Ishikawa (cell line): ENCODE results near the gene CEP112.

Experiments
- CEBPB ChIP-seq: IDR thresholded peaks from 2 replicates; pipeline ENCODE4 v1.6.1; 2012
- CREB1 ChIP-seq: IDR thresholded peaks from 2 replicates; pipeline ENCODE4 v1.6.1; 2012; ENCODE audit warnings: low read depth
- EGR1 ChIP-seq: IDR thresholded peaks from 2 replicates; pipeline ENCODE4 v1.6.1; 2012
- EP300 ChIP-seq: IDR thresholded peaks from 2 replicates; pipeline ENCODE4 v1.6.1; 2012; ENCODE audit warnings: borderline replicate concordance
- FOXM1 ChIP-seq: IDR thresholded peaks from 2 replicates; pipeline ENCODE4 v1.6.1; 2012; ENCODE audit warnings: low read depth, borderline replicate concordance
- MAX ChIP-seq: IDR thresholded peaks from 2 replicates; pipeline ENCODE4 v1.6.1; 2012
- NFIC ChIP-seq: IDR thresholded peaks from 2 replicates; pipeline ENCODE4 v1.6.1; 2012
- RAD21 ChIP-seq: IDR thresholded peaks from 2 replicates; pipeline ENCODE4 v1.6.1; 2012; ENCODE audit warnings: low read depth
- REST ChIP-seq: IDR thresholded peaks from 2 replicates; pipeline ENCODE4 v1.6.1; 2012; ENCODE audit warnings: low read depth, mild to moderate bottlenecking
- TAF1 ChIP-seq: IDR thresholded peaks from 2 replicates; pipeline ENCODE4 v1.6.1; 2012; ENCODE audit warnings: low read depth, mild to moderate bottlenecking
- TCF12 ChIP-seq: IDR thresholded peaks from 2 replicates; pipeline ENCODE4 v1.6.1; 2012; ENCODE audit warnings: low read depth
- TEAD4 ChIP-seq: IDR thresholded peaks from 2 replicates; pipeline ENCODE4 v1.6.1; 2012
- USF1 ChIP-seq: IDR thresholded peaks from 2 replicates; pipeline ENCODE4 v1.6.1; 2012
- YY1 ChIP-seq: IDR thresholded peaks from 2 replicates; pipeline ENCODE4 v1.6.1; 2012; ENCODE audit warnings: low read depth
- ZBTB7A ChIP-seq: IDR thresholded peaks from 2 replicates; pipeline ENCODE4 v1.6.1; 2012; ENCODE audit warnings: low read depth

CEP112 gene

GRCh38 chr17:65617496-65617895 is 574.4 kb downstream of the CEP112 start:
- no peak for TF ChIP-seq TAF1
- no peak for TF ChIP-seq MAX
- TF ChIP-seq EP300, result no peak
- no peak for TF ChIP-seq YY1
- TF ChIP-seq USF1, result no peak
- TF ChIP-seq TCF12, result no peak
- no peak for TF ChIP-seq ZBTB7A

- TF ChIP-seq ZBTB7A (no peak), USF1 (no peak), CREB1 (no peak), TEAD4 (no peak), REST (no peak), CEBPB (no peak), TAF1 (no peak), TCF12 (no peak), EGR1 (no peak), FOXM1 (no peak), NFIC (no peak), YY1 (no peak), EP300 (no peak), MAX (no peak), RAD21 (no peak)
These were observed 582.2 kb downstream of the CEP112 start for GRCh38 chr17:65609749-65610148.

DNA sequence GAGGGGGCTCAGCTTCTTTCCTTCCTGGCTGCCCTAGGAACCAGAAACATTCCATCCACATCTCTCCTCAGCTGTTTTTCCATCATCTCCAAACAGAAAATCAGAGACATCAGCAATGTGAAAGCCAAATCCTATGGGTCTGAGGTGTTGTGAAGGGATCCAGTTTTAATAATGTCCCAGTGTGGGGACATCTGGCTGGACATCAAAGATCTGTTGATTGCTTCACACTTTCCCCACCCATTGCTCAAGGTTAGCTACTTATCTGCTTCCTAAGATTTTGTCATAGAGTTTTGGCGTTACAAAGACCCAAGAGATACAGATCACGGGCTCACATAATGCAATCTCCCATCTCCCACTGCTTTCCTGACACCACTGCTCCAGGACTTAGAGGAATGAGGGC is 582.6 kb downstream of the CEP112 start:
- TF ChIP-seq TAF1 (no peak), CEBPB (no peak), TCF12 (no peak), YY1 (no peak), MAX (no peak), FOXM1 (no peak), EGR1 (no peak), REST (no peak), RAD21 (no peak), TEAD4 (no peak)

DNA sequence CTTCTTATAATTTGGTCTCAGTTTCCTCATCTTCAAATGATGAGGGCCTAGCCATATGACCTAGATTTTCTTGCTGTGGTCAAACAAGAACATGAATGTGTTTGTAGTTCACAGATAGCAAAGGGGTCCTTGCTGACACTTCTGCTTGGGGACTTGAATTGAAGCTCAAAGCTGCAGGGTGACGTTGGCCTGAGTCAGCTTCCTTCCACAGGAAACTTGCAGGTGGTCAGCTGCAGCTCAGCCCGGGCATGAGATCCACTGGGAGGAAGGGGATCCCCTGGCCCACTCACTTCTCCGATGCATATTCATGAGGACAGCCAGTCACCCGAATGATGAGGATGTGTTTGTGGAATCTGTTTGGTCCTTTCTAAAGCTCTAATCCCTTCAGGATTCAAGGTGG is 587.9 kb downstream of the CEP112 start:
- TF ChIP-seq CREB1, result no peak
- TF ChIP-seq TAF1, result no peak
- TF ChIP-seq USF1, result no peak
- TF ChIP-seq YY1, result no peak

- TF ChIP-seq EGR1 (no peak), RAD21 (no peak), YY1 (no peak), REST (no peak)
These were observed 590.1 kb downstream of the CEP112 start for GRCh38 chr17:65601881-65602280.
